ENCODE measurements around the gene RELN. TPM values are rescaled to one million over a fixed set of nuclear protein-coding genes. Genes with fewer than 3 reads are reported as not detected.

RELN gene
- total RNA-seq, 1 experiment from 2014 or later: 4.3 TPM

GRCh38 chr7:103609778-103610177 is 379.7 kb downstream of the RELN start:
- no peaks in the 10 kb centered on the region for H3K36me3 Mint-ChIP-seq (ENCODE audit: insufficient read depth, unreplicated experiment)
- DNase-seq: no peak
- Histone ChIP-seq H3K36me3 (ENCODE audit: control insufficient read depth, insufficient read depth, low read length) (no peaks in the 10 kb centered on the region), H3K9me3 (no peaks in the 10 kb centered on the region), H3K4me1 (peaks cover 30% of the 10 kb centered on the region), H3K4me3 (ENCODE audit: low read depth, low read length) (no peak overlapping the region), H3K27me3 (replicated peaks; ENCODE audit: control insufficient read depth, insufficient read depth, low read length) (no peaks in the 10 kb centered on the region)
- BruUV-seq (replicated peaks): no TSS peak
- ChIA-PET POLR2A (no interaction called here), CTCF (no interaction called here)
- peaks cover 19% of the 10 kb centered on the region for H3K4me1 Mint-ChIP-seq (ENCODE audit: low read depth, unreplicated experiment)
- no peaks in the 10 kb centered on the region for H3K27me3 Mint-ChIP-seq (ENCODE audit: insufficient read depth, unreplicated experiment)
- intact Hi-C loops (cut with micrococcal nuclease; ENCODE audit: unreplicated experiment): no loop called here
- H3K9me3 Mint-ChIP-seq (ENCODE audit: unreplicated experiment): no peaks in the 10 kb centered on the region
- H3K27ac Mint-ChIP-seq (ENCODE audit: unreplicated experiment): no peak overlapping the region
- no peak overlapping the region for H3K4me3 Mint-ChIP-seq (ENCODE audit: unreplicated experiment)
- no peak for TF ChIP-seq CTCF (IDR thresholded peaks at IDR 0.05; ENCODE audit: insufficient read depth in 1 of 2, low read depth in 1 of 2, low read length in 1 of 2, severe bottlenecking in 1 of 2, unreplicated experiment in 1 of 2)

GRCh38 chr7:103605640-103606039 is 383.8 kb downstream of the RELN start:
- Mint-ChIP-seq H3K27me3 (ENCODE audit: insufficient read depth, unreplicated experiment) (no peaks in the 10 kb centered on the region), H3K9me3 (ENCODE audit: unreplicated experiment) (no peaks in the 10 kb centered on the region), H3K36me3 (ENCODE audit: insufficient read depth, unreplicated experiment) (no peaks in the 10 kb centered on the region), H3K4me3 (ENCODE audit: unreplicated experiment) (no peak overlapping the region), H3K27ac (ENCODE audit: unreplicated experiment) (no peak overlapping the region), H3K4me1 (ENCODE audit: low read depth, unreplicated experiment) (peaks cover 15% of the 10 kb centered on the region)
- Histone ChIP-seq H3K4me1 (peaks cover 26% of the 10 kb centered on the region), H3K9me3 (no peaks in the 10 kb centered on the region), H3K27me3 (replicated peaks; ENCODE audit: control insufficient read depth, insufficient read depth, low read length) (no peaks in the 10 kb centered on the region), H3K36me3 (ENCODE audit: control insufficient read depth, insufficient read depth, low read length) (no peaks in the 10 kb centered on the region), H3K4me3 (ENCODE audit: low read depth, low read length) (no peak overlapping the region)
- TF ChIP-seq CTCF (IDR thresholded peaks at IDR 0.05; ENCODE audit: insufficient read depth in 1 of 2, low read depth in 1 of 2, low read length in 1 of 2, severe bottlenecking in 1 of 2, unreplicated experiment in 1 of 2): no peak
- intact Hi-C loops (cut with micrococcal nuclease; ENCODE audit: unreplicated experiment): no loop called here
- BruUV-seq (replicated peaks): no TSS peak
- POLR2A ChIA-PET: no interaction called here
- no peak for DNase-seq
- CTCF ChIA-PET: no interaction called here

DNA sequence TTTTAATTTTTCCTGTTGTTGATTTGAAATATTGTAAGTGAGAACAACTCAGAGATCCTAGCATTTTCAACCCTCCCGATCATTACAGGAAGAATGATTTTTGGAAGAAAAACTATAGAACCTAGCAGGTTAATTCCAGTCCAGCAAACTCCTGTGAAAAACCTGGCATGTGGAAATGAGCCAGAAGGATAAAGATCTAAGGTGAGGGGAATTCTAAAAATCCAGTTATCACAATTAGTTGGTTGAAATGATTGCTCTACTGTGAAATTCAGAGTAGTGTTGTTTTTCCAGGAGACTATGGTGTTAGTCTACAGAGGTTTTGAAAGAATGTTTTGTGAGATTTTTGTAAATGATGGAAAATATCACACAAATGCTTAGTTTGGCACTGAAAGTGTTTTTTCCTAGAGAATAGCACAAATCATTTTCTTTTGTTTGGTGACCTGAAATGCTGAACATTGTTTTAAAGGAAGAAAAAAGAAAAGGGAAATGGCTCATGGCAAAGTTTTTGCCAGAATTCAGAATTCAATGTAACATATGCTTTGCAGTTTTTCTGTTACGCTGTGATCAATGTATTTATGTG is 391.0 kb downstream of the RELN start:
- POLR2A ChIA-PET: no interaction called here
- H3K9me3 ChIP-seq: no peaks in the 10 kb centered on the region
- H3K4me3 ChIP-seq (ENCODE audit: low read depth, low read length): no peak overlapping the region
- TF ChIP-seq CTCF (IDR thresholded peaks at IDR 0.05; ENCODE audit: insufficient read depth in 1 of 2, low read depth in 1 of 2, low read length in 1 of 2, severe bottlenecking in 1 of 2, unreplicated experiment in 1 of 2): no peak
- Mint-ChIP-seq H3K9me3 (ENCODE audit: unreplicated experiment) (no peaks in the 10 kb centered on the region), H3K27ac (ENCODE audit: unreplicated experiment) (no peak overlapping the region), H3K4me1 (ENCODE audit: low read depth, unreplicated experiment) (no peaks in the 10 kb centered on the region), H3K36me3 (ENCODE audit: insufficient read depth, unreplicated experiment) (no peaks in the 10 kb centered on the region), H3K4me3 (ENCODE audit: unreplicated experiment) (no peak overlapping the region), H3K27me3 (ENCODE audit: insufficient read depth, unreplicated experiment) (no peaks in the 10 kb centered on the region)
- no peaks in the 10 kb centered on the region for H3K36me3 ChIP-seq (ENCODE audit: control insufficient read depth, insufficient read depth, low read length)
- H3K27me3 ChIP-seq (replicated peaks; ENCODE audit: control insufficient read depth, insufficient read depth, low read length): no peaks in the 10 kb centered on the region
- CTCF ChIA-PET: no interaction called here
- H3K4me1 ChIP-seq: 0 out of 2 replicates have a peak, but pooled peaks cover 5% of the 10 kb centered on the region
- DNase-seq: no peak
- intact Hi-C loops (cut with micrococcal nuclease; ENCODE audit: unreplicated experiment): no loop called here
- BruUV-seq (replicated peaks): no TSS peak
